ENCODE data around the gene KIF5C.
"Not testable (repeated sequence)": the region's sequence is repeated elsewhere in the genome, so short reads cannot be mapped to it uniquely, and the experiment has no call there.

The KIF5C gene

DNA sequence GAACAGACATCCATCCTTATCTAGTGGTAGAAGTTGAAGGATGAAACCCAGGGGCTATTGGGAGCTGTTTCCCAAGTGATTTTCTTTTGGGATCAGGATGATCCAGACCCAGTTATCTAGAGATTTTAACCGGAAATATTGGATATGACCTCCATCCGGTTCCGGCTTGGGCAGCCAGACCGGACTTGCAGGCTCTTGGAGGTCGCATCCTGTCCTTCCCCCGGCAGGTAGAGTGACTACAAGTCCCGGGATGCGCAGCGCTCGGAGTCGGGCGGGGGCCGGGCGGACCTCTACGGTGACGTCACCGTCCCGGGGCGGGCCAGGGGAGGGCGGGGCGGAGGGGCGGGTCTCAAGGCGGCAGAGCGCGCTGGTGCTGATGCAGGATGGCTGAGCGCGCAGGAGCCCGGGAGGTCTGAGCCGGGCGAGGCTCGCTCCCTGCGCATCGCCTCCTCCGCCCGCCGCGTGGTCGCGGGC is at the start of gene KIF5C:
Gene KIF5C (plus strand): TSS at position 360 of the 474 bp plus-strand sequence. CDS start 391 bp downstream, outside the sequence.
- no peak for DNase-seq

GRCh38 chr2:148826791-148827190 is 48.2 kb upstream of the KIF5C start:
- no peak for DNase-seq

DNA sequence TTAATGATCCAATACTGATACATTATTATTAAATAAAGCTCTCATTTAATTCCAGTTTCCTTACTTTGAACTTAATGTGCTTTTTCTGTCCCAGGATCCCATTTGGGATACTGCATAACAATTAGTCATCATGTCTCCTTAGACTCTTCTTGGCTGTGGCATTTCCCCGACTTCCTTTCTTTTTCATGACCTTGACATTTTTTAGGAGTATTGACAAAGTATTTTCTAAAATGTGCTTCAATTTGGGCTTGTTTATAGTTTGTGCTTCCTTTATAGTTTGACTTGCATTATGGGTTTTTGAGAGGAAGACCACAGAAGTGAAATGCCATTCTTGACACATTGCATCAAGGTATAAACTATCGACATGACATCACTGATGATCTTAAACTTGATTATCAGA is 46.1 kb upstream of the KIF5C start:
- DNase-seq: no peak

GRCh38 chr2:148829618-148830017 is 45.4 kb upstream of the KIF5C start:
- no peak for DNase-seq

DNA sequence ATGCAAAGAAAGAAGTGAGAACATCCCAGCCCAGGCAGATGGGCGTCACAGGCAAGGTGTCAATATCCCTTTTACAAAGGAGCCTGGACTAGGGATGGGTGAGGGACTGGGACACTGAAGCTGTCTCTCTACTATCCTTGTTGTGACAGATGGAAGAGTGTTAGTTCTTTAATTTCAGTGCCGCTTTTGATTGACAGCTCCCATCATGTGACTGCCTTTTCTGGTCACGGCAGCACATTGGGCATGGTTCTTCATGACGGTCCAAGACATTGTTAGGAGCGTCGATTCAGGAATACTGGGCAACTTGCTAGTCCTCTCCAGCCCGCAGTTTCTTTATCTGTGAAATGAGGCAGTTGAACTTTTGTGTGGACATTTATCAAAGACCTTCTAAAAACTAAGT is 42.4 kb upstream of the KIF5C start:
- no peak for DNase-seq

DNA sequence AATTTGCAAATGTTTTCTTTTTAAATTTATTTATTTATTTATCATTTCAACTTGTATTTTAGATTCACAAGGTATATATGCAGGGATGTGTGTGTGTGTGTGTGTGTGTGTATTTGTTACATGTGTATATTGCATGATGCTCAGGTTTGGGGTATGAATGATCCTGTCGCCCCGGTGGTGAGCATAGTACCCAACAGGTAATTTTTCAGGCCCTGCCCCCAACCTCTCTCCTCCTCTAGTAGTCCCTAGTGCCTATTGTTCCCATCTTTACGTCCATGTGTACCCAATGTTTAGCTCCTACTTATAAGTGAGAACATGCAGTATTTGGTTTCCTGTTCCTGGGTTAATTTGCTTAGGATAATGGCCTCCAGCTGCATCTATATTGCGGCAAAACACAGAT is 33.0 kb upstream of the KIF5C start:
- DNase-seq: no peak

DNA sequence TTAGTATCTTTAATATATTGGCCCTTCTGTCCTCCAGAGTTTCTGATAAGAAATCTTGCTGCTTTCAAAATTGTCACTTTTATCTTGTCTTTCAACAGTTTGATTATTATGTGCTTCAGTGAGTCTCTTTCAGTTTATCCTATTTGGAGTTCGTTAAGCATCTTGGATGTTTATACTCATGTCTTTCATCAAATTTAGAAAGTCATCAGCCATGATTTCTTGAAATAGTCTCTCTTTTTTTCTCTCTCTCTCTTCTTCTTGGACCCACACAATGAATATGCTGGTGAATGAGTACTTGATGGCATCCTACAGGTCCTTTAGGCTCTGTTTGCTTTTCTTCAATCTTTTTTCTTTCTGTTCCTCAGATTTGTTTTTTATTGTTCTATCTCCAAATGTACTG is 26.9 kb upstream of the KIF5C start:
- DNase-seq: no peak

DNA sequence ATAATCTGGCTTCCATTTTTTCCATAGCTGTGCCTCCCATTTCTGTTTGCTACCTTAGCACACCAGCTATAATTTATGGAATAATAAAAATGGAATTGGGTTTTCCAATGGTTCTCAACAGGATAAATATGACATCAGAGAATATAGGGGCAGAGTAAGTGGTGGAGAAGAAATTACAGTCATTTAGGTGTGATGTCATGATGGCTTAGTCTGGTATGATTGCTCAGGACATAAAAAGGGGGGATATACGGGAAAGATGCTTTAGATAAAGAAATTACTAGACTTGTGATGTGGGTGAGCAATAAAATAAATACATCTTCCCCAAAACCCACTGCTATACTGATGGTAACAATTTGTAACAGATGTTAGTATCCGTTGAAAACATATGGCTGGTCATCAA is 21.6 kb upstream of the KIF5C start:
- DNase-seq: no peak

DNA sequence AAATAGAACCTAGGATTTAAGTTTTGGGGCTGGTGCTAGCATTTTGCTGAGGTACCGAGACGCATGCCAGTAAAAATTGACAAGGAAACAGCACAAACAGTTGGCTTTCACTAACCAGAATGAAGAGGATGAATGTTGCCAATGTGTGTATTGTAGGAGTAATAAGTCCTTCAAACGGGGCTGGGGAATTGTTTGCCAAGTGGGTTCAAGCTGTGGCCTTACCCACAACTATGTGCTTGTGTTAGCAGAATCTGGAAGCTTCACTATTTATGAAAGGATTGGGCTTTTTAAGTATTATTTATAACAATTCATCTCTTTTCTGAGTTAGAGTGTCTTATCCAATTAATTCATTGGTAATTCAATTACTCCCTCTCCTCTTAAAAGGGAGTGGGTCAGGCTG is 15.0 kb upstream of the KIF5C start:
- no peak for DNase-seq

DNA sequence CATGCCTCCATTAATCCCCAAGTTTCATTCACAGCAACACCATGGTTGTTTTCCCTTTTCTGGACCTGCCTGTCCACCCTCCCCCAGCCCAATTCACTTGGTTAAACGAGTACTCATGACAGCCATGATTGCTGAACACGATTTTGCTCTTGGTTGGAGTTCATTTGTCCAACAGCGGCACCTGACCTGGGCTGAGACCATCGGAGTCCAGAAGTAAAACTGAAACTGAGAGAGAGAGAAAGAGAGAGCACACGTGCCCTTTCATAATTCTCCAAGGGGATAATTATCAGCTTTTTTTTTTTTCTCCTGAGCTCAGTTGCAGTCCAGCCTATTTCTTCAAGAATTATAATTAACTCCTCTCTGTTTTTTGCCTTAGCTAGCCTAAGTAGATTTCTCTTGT is 13.7 kb upstream of the KIF5C start:
- no peak for DNase-seq

DNA sequence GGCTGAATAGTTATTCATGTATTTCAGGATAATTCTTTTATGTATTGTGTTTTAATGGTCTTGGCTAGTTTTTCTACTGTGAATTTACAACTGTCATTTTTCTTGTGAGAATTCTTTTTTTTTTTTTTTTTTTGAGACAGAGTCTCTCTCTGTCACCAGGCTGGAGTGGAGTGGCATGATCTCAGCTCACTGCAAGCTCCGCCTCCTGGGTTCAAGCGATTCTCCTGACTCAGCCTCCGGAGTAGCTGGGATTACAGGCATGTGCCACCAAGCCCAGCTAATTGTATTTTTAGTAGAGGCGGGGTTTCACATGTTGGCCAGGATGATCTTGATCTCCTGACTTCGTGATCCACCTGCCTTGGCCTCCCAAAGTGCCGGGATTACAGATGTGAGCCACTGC is 12.5 kb upstream of the KIF5C start:
- DNase-seq: not testable (repeated sequence)

- DNase-seq: no peak
Measured at GRCh38 chr2:148865512-148865911, 9.5 kb upstream of the KIF5C start.

- DNase-seq: no peak
Measured at GRCh38 chr2:148866091-148866490, 8.9 kb upstream of the KIF5C start.

GRCh38 chr2:148867079-148867769 is 7.8 kb upstream of the KIF5C start:
- no peak for DNase-seq

DNA sequence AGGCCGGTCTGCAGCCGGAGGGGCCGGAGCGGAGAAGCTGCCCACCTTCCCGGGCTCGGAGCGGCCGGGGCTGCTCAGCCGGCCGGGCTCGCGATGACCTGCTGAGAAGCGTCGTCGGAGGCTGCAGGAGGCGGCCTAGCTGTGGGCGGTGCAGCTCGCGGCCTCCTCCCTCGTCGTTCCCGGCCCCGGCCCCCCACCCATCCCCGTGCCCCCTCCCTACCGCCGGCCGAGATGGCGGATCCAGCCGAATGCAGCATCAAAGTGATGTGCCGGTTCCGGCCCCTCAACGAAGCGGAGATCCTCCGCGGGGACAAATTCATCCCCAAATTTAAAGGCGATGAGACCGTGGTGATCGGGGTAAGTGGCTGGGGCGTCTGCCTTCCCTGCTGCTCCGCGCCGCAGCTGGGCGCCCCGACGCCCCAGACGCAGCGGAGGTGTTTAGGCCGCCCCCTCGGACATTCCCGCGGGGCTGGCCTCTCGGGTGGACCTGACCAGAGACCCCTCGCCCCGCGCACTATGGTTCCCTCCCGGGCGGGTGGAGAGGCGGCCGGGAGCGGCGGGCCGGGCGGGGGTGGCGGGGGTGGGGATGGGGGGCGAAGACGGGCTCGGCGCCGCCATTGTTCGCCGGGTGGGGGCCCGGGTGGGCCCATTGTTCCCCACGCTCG is 492 bp downstream of the KIF5C start:
- DNase-seq: no peak

GRCh38 chr2:148876202-148876594 is 1.2 kb downstream of the KIF5C start:
- no peak for DNase-seq

GRCh38 chr2:148876595-148877402 is 1.8 kb downstream of the KIF5C start:
- no peak for DNase-seq

GRCh38 chr2:148877403-148877740 is 2.3 kb downstream of the KIF5C start:
- DNase-seq: no peak

DNA sequence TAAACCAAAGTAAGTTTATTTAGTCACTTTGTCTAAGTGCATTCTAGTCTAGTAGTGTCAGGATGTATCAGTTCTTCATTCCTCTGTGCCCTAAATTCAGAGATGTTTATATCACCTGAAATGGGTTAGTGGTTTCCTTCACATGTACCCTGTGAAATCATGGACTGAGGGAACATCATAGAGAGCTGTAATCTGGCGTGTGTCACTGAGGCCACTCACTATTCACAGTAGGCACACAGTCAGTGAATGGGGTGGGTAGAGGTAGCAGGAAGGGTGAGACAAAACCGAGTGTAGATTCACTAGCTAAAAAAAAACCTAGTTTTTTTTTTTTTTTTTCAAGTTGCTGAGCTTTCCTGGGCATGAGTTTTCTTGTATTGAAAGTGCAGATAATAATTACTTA is 5.6 kb downstream of the KIF5C start:
- no peak for DNase-seq

DNA sequence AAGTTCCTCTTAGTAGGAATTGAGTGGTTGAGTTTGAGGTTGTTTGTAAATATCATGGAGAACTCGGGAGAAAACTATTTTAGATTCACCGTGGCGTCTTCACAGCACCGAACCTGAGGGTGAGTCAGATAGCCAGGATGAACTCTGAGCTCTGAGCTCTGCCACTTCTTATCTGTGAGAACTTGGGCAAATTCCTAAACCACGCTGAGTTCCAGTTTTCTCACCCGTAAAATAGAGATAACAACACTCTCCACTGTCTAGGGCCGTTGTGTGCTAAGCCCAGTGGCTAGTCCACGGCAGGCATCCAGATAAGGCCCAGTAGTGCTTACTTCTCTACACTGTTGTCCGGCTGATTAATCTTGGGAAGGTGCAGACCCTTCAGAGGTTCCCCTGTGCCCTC is 7.0 kb downstream of the KIF5C start:
- no peak for DNase-seq

- no peak for DNase-seq
Measured at GRCh38 chr2:148885209-148885608, 10.2 kb downstream of the KIF5C start.

DNA sequence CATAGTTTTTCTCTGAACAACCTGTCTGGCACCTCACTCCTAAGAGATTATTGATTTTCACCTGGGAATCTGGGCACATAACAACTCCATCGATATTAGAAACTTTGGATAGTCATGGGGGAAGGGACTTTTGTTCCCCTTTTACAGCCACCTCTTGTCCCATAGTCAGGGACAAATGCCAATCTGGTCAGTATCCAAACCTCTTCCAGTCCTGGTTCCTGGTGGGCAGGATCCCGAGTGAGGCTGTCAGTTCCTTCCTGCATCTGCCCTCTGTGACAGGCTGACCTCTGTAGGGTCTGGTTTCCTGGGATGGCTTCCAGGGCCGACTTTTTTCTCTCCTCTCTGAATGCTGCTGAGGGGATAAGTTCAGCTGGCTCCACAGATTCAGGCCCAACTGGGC is 11.0 kb downstream of the KIF5C start:
- no peak for DNase-seq

DNA sequence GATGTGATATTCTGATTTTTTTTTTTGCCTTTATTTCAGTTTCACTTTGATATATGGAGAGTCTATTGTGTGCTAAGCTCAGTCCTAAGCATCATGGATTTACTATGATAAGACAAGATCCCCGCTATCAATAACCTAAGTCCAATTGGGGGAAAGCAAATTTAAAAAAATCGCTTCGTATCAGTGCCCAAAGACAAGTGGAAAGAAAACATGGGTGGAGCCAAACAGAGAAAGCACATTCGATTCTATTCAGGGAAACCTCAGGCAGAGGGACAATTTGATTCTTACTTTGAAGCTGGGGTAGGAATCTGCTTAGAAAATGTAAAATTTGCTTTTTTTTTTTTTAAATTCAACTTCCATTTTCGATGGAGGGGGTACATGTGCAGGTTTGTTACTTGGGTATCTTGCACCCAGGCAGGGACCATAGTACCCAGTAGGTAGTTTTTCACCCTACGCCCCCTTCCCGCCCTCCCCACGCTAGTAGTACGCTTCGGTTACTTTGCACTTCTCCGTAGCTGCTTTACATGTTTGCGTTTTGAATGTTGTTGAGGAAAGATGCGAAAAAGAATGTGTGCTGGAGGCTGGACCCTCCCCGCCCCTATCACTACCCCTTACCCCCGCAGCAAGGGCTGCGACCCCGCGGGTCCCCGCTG is 12.4 kb downstream of the KIF5C start:
- DNase-seq: no peak

All from GDM1 (cell line).